Esophagus muscularis mucosa (tissue), 4 donors: ENCODE measurements around the gene LGSN. TPM values are rescaled to one million over a fixed set of nuclear protein-coding genes. Genes with fewer than 3 reads are reported as not detected.
"Not testable (repeated sequence)": the region's sequence is repeated elsewhere in the genome, so short reads cannot be mapped to it uniquely, and the experiment has no call there.

Source experiments
- DNase-seq: peaks from one replicate; pipeline ENCODE4 v3.0.0-alpha.2; 2017; ENCODE audit errors: extremely low spot score
- H3K27ac ChIP-seq, 4 donors: fragments of 200-600 bp; sonication (generic); replicated peaks in 1 of 4; 1 replicate in 3 of 4; 2 replicates in 1 of 4; pipeline ENCODE4 v1.5.1; 2016 to 2019; ENCODE audit warnings: mild to moderate bottlenecking in 1 of 4
- H3K27me3 ChIP-seq, 4 donors: fragments of 200-600 bp; sonication (generic); one replicate each; pipeline versions ENCODE4 v1.5.1 to v1.6.0; 2016 to 2019
- H3K36me3 ChIP-seq, 4 donors: fragments of 200-600 bp; sonication (generic); one replicate each; pipeline ENCODE4 v1.5.1; 2016 to 2019
- H3K4me1 ChIP-seq, 4 donors: fragments of 200-600 bp; sonication (generic); one replicate each; pipeline ENCODE4 v1.5.1; 2016 to 2019
- H3K4me3 ChIP-seq, 4 donors: fragments of 200-600 bp; sonication (generic); 1 replicate in 2 of 4; 2 replicates in 2 of 4; pipeline ENCODE4 v1.5.1; 2016 to 2019; ENCODE audit warnings: mild to moderate bottlenecking in 4 of 4, moderate library complexity in 1 of 4
- H3K9me3 ChIP-seq, 4 donors: fragments of 200-600 bp; sonication (generic); 1 replicate in 3 of 4; 2 replicates in 1 of 4; pipeline ENCODE4 v1.5.1; 2016 to 2019
- CTCF ChIP-seq, 3 experiments: fragments of 200-600 bp in 2 of 3; fragments of 450-650 bp in 1 of 3; sonication (generic) in 2 of 3; IDR thresholded peaks; one replicate each; pipeline ENCODE4 v1.5.1; 2017 to 2019; ENCODE audit warnings: antibody characterized with exemption in 3 of 3, mild to moderate bottlenecking in 2 of 3, moderate library complexity in 1 of 3
- EP300 ChIP-seq: sonication (generic); formaldehyde crosslinking; IDR thresholded peaks from one replicate; pipeline ENCODE4 v1.6.1; 2017; ENCODE audit warnings: antibody characterized with exemption
- POLR2A ChIP-seq: fragments of 450-650 bp; IDR thresholded peaks from one replicate; pipeline ENCODE4 v1.6.1; 2017; ENCODE audit warnings: antibody characterized with exemption, moderate library complexity, mild to moderate bottlenecking, low read depth
- POLR2AphosphoS5 ChIP-seq, 2 donors: sonication (generic); formaldehyde crosslinking; IDR thresholded peaks; one replicate each; pipeline ENCODE4 v1.6.1; 2017; ENCODE audit warnings: antibody characterized with exemption in 2 of 2
- WGBS: methylation state at CpG from one replicate; pipeline ENCODE4 v1.1.5; 2018; 5-methylcytosine and 5-hydroxymethylcytosine counted together
- intact Hi-C: fragments of 100-400 bp; cut with DNase I; formaldehyde crosslinking; loops from one replicate; pipeline ENCODE4 v1.15.1; 2023
- total RNA-seq, 4 donors: library from RNA; depleted of rRNA; stranded (reverse); fragments of >200 nt; gene quantifications; one replicate each; pipeline versions ENCODE4 v1.1.0 to v1.2.1, GENCODE V29; 2016

Gene LGSN
- total RNA-seq = not detected

GRCh38 chr6:63319939-63320338 lies at the start of gene LGSN:
Gene LGSN, minus strand, starts transcription at chr6:63319983. Its CDS starts 40 bp downstream, at chr6:63319943.
- Histone ChIP-seq H3K9me3 (no peaks in the 10 kb centered on the region), H3K4me1 (no peaks in the 10 kb centered on the region), H3K4me3 (no peak within 1 kb of the TSS), H3K27ac (no peak within 1 kb of the TSS), H3K36me3 (no peaks in the 10 kb centered on the region), H3K27me3 (peaks cover 0 to 3% (median 0%) of the 10 kb centered on the region in 4 donors)
- 80% methylated on average over 4 of the region's 4 CpGs for WGBS
- no peak for TF ChIP-seq POLR2AphosphoS5 (IDR thresholded peaks at IDR 0.05)
- TF ChIP-seq POLR2A = no peak
- TF ChIP-seq EP300 = no peak
- intact Hi-C loops = no loop called here
- DNase-seq = no peak

DNA sequence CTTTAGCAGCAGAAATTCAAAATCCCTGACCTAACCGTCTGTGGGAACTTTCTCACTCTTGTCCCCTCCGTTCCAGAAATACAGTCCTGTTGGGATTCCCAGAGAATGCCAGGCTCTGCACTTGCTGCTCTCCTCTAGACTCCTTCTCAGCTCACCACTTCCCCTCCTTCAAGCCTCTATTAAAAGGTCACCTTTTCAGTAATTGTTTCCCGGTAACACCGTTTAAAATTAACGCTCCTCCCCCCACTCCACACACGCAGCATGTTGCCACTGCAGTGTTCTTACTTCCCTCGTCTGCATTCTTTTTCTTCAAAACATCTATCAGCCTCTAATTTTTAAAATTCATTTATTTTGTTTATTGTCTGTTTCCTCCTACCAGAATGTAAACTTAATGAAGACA lies 48.6 kb upstream of the LGSN start:
- intact Hi-C loops = no loop called here
- no peaks in the 10 kb centered on the region for H3K27me3 ChIP-seq
- TF ChIP-seq CTCF (IDR thresholded peaks at IDR 0.05) (no peak), POLR2AphosphoS5 (IDR thresholded peaks at IDR 0.05) (no peak), EP300 (no peak), POLR2A (no peak)
- WGBS = 72% methylated on average over 7 of the region's 7 CpGs
- no peaks in the 10 kb centered on the region for H3K9me3 ChIP-seq
- H3K27ac ChIP-seq = no peak overlapping the region
- H3K36me3 ChIP-seq = no peaks in the 10 kb centered on the region
- H3K4me3 ChIP-seq = no peak overlapping the region
- H3K4me1 ChIP-seq = no peaks in the 10 kb centered on the region
- no peak for DNase-seq

DNA sequence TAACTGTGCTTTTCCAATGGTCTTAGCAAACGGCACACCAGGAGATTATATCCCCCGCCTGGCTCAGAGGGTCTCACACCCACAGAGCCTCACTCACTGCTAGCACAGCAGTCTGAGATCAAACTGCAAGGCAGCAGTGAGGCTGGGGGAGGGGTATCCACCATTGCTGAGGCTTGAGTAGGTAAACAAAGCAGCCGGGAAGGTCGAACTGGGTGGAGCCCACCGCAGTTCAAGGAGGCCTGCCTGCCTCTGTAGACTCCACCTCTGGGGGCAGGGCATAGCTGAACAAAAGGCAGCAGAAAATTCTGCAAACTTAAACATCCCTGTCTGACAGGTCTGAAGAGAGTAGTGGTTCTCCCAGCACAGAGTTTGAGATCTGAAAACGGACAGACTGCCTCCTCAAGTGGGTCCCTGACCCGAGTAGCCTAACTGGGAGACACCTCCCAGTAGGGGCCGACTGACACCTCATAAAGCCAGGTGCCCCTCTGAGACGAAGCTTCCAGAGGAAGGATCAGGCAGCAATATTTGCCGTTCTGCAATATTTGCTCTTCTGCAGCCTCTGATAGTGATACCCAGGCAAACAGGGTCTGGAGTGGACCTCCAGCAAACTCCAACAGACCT lies 42.8 kb upstream of the LGSN start:
- H3K4me1 ChIP-seq, DNase-seq, H3K9me3 ChIP-seq, H3K36me3 ChIP-seq, H3K27me3 ChIP-seq, intact Hi-C loops, H3K4me3 ChIP-seq, H3K27ac ChIP-seq: not testable (repeated sequence)
- 82% methylated on average over 10 of the region's 10 CpGs for WGBS

DNA sequence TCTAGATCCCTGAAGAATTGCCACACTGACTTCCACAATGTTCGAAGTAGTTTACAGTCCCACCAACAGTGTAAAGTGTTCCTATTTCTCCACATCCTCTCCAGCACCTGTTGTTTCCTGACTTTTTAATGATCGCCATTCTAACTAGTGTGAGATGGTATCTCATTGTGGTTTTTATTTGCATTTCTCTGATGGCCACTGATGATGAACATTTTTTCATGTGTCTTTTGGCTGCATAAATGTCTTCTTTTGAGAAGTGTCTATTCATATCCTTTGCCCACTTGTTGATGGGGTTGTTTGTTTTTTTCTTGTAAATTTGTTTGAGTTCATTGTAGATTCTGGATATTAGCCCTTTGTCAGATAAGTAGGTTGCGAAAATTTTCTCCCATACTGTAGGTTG lies 37.6 kb upstream of the LGSN start:
- H3K4me3 ChIP-seq, H3K27ac ChIP-seq, H3K27me3 ChIP-seq, DNase-seq, H3K36me3 ChIP-seq, H3K9me3 ChIP-seq, H3K4me1 ChIP-seq: not testable (repeated sequence)
- WGBS = 92% methylated on average over 3 of the region's 3 CpGs
- intact Hi-C loops = loop anchor here (10.0 kb wide), 1 partner anchor 217 kb away; the partner anchor contains the start of genes LOC128125822 and PTP4A1

DNA sequence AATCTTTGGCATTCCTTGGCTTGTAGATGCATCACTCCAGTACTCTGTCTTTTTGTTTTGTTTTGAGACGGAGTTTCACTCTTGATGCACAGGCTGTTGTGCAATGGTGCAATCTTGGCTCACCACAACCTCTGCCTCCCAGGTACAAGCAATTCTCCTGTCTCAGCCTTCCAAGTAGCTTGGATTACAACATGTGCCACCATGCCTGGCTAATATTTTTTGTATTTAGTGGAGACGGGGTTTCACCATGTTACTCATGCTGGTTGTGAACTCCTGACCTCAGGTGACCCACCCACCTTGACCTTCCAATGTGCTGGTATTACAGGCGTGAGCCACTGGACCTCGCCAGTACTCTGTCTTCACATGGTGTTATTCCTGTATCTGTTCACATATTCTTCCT lies 35.8 kb upstream of the LGSN start:
- H3K4me1 ChIP-seq = peaks cover 0 to 4% (median 0%) of the 10 kb centered on the region in 4 donors
- no peaks in the 10 kb centered on the region for H3K27me3 ChIP-seq
- TF ChIP-seq EP300 (no peak), POLR2A (no peak)
- no peaks in the 10 kb centered on the region for H3K9me3 ChIP-seq
- intact Hi-C loops = loop anchor here (10.0 kb wide), 1 partner anchor 219 kb away; the partner anchor contains the start of genes LOC128125822 and PTP4A1
- no peaks in the 10 kb centered on the region for H3K36me3 ChIP-seq
- no peak overlapping the region for H3K27ac ChIP-seq
- H3K4me3 ChIP-seq = no peak overlapping the region
- 77% methylated on average over 4 of the region's 4 CpGs for WGBS
- DNase-seq = no peak

DNA sequence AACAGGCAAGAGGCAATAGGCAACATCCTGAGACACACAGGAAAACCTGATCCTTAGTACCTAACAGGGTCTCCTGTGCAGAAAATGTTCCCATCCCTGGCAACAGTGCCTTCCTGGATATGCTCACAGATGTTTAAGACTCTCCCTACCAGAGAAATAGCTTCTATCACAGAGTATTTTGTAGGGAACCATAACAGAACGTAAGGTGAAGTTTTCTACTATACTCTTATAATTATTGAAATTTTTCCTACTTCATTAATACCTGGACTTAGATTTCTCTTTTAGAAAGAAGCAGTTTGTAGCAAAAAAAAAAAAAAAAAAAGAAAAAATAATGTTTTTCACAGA lies 33.5 kb upstream of the LGSN start:
- peaks cover 0 to 4% (median 0%) of the 10 kb centered on the region in 4 donors for H3K4me1 ChIP-seq
- no peaks in the 10 kb centered on the region for H3K36me3 ChIP-seq
- no peak for DNase-seq
- 41% methylated on average over 1 of the region's 1 CpG for WGBS
- H3K9me3 ChIP-seq = no peaks in the 10 kb centered on the region
- intact Hi-C loops = loop anchor here (5.0 to 10.0 kb wide), 2 partner anchors 222 to 409 kb away; partner anchors contain the start of genes LOC128125822 and PTP4A1
- H3K4me3 ChIP-seq = no peak overlapping the region
- no peak for TF ChIP-seq EP300
- TF ChIP-seq POLR2AphosphoS5 (IDR thresholded peaks at IDR 0.05) = no peak
- TF ChIP-seq POLR2A = no peak
- TF ChIP-seq CTCF (IDR thresholded peaks at IDR 0.05) = no peak
- no peak overlapping the region for H3K27ac ChIP-seq
- H3K27me3 ChIP-seq = no peaks in the 10 kb centered on the region
